ENCODE data around the gene TMPRSS9. TPM values are rescaled to one million over a fixed set of nuclear protein-coding genes. Genes with fewer than 3 reads are reported as not detected.

TMPRSS9 gene
- total and polyA plus RNA-seq, 2 experiments from 2014 or later, result not detected

DNA sequence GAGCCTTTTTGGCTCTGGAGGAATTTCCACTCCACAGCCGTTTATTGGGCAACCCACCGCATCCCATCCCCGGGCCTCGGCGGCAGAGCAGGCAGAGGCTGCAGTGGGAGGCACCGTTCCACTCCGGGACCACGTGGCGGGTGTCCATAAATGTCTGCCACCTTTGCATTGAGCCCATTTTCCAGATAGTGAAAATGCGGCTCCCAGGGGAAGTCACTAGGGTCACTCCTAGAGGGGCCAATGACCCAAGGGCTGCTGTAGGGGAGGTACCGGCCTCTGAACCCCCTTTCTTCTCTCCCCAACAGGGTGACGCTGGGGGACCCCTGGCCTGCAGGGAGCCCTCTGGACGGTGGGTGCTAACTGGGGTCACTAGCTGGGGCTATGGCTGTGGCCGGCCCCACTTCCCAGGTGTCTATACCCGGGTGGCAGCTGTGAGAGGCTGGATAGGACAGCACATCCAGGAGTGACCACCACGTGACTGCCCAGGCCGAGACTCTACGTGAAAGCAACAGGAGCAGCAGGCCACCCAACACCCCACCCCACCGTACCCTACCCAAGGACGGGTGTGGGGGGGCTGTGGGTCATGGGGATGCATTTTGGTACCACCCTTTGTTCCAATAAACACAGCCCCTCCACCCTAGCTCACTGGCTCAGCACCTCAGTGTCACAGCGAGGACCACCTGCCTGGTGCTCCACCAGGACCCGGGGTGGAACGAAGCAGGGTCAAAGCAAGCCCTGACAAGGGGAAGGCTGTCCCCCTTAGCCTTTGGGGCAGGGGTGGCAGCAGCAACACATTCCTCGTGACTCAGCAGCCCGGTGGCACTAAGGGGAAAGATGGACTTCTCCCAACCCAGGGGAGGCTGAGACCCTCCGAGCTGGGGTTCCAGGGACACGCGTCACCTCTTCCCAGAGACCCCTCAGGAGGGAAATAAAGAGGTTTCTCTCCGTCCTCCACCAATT, 65.8 kb downstream of the TMPRSS9 start:
- TF ChIP-seq, protein P1, sequence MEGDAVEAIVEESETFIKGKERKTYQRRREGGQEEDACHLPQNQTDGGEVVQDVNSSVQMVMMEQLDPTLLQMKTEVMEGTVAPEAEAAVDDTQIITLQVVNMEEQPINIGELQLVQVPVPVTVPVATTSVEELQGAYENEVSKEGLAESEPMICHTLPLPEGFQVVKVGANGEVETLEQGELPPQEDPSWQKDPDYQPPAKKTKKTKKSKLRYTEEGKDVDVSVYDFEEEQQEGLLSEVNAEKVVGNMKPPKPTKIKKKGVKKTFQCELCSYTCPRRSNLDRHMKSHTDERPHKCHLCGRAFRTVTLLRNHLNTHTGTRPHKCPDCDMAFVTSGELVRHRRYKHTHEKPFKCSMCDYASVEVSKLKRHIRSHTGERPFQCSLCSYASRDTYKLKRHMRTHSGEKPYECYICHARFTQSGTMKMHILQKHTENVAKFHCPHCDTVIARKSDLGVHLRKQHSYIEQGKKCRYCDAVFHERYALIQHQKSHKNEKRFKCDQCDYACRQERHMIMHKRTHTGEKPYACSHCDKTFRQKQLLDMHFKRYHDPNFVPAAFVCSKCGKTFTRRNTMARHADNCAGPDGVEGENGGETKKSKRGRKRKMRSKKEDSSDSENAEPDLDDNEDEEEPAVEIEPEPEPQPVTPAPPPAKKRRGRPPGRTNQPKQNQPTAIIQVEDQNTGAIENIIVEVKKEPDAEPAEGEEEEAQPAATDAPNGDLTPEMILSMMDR (IDR thresholded peaks at IDR 0.05; ENCODE audit: low read depth, low read length), result no peak
- no peak for DNase-seq (ENCODE audit: low read depth in 1 of 2, low spot score in 1 of 2)
- peaks cover 5% of the 10 kb centered on the region for H3K36me3 ChIP-seq
- H3K27me3 ChIP-seq, result no peaks in the 10 kb centered on the region
- H3K9me3 ChIP-seq (ENCODE audit: low read depth), result no peaks in the 10 kb centered on the region
- H3K4me1 ChIP-seq (ENCODE audit: low read depth), result peaks cover 8% of the 10 kb centered on the region
- no peak overlapping the region for H3K27ac ChIP-seq
- peak overlapping the region; percentile 86 for H3K4me3 ChIP-seq

GRCh38 chr19:2426611-2427428, 66.8 kb downstream of the TMPRSS9 start:
- peak; percentile 42 to 66 for DNase-seq (ENCODE audit: low read depth in 1 of 2, low spot score in 1 of 2)
- TF ChIP-seq, protein P1 (IDR thresholded peaks at IDR 0.05; ENCODE audit: low read depth, low read length), result no peak
- H3K4me3 ChIP-seq, result peak overlapping the region; percentile 86

DNA sequence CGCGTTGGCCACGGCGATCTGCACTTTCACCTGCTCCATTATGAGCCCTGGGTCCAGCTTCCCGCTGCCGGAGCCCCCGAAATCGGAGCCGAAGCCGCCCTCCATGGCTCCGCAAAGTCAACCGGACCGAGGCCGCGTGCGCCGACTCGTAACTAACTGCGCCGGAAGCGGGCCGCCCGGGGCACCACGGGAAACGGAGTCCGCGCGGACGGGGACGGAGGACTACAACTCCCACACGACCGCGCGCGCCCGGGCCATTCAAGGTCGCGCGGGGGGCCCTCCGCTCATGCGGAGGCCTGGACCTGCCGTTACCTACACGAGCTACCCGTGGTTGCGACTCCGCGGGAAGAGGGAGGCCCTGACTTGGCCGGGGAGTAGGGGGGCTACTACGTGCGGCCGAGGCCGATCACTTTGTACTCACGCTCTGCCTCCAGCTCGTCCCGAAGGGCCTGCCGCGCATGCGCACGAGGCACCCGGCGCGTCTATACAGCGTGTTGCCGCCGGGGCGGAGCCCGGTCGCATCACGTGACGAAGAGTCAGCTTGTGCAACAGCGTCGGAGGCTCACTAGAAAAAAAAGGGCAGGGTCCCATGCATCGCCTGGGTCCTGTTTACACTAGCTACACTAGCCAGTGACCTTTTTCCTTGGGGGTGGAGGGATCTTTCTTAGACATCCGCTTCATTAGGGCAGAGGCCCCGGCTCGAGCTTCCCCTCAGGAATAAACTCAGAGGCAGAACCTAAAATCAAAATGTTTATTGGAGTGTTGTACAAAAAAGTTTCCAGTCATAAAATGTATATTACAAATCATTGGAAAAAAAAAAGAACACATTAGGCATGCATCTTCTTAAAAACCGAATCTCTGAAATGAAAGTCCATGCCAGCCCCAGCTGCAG, 67.6 kb downstream of the TMPRSS9 start, which contains the start of gene TIMM13:
TSS of gene TIMM13 (minus strand) at position 158 of the 892 bp plus-strand sequence. CDS start at position 105, 53 bp downstream.
- peak; percentile 97 to 99 for DNase-seq (ENCODE audit: low read depth in 1 of 2, low spot score in 1 of 2)
- peak within 1 kb of the TSS; percentile 98 for H3K27ac ChIP-seq
- H3K4me1 ChIP-seq (ENCODE audit: low read depth), result peaks cover 8% of the 10 kb centered on the region
- peak within 1 kb of the TSS; percentile 86 for H3K4me3 ChIP-seq
- peaks cover 14% of the 10 kb centered on the region for H3K36me3 ChIP-seq
- no peaks in the 10 kb centered on the region for H3K9me3 ChIP-seq (ENCODE audit: low read depth)
- TF ChIP-seq, protein P1 (IDR thresholded peaks at IDR 0.05; ENCODE audit: low read depth, low read length), result no peak
- H3K27me3 ChIP-seq, result no peaks in the 10 kb centered on the region

More at GRCh38 chr19:2426611-2427428, 66.8 kb downstream of the TMPRSS9 start:
- Histone ChIP-seq H3K9me3 (ENCODE audit: low read depth) (no peaks in the 10 kb centered on the region), H3K27ac (peak overlapping the region; percentile 98), H3K36me3 (peaks cover 14% of the 10 kb centered on the region), H3K27me3 (no peaks in the 10 kb centered on the region), H3K4me1 (ENCODE audit: low read depth) (peaks cover 8% of the 10 kb centered on the region)

DNA sequence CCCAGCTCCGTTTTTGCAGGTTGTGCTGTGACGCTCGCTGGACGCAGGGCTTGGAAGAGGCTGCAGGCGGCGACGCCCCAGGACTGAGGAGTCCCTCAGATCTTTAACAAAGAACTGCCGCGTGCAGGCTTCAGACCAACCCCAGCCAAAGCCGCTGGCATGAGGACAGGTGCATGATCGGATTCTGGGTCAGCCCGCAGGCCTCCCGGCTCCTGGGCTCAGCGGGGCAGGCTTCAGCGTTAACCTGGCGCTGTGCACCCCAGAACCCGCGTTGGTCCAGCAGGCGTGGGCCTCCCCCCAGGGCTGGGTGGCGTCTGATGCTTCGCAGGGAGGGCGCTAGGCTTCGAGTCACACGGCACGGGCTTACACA, 68.2 kb downstream of the TMPRSS9 start:
- peaks cover 14% of the 10 kb centered on the region for H3K36me3 ChIP-seq
- peak overlapping the region; percentile 98 for H3K27ac ChIP-seq
- peaks cover 8% of the 10 kb centered on the region for H3K4me1 ChIP-seq (ENCODE audit: low read depth)
- H3K4me3 ChIP-seq, result no peak overlapping the region
- no peaks in the 10 kb centered on the region for H3K9me3 ChIP-seq (ENCODE audit: low read depth)
- peak in 1 of 2 donors; percentile 33 for DNase-seq (ENCODE audit: low read depth in 1 of 2, low spot score in 1 of 2)
- TF ChIP-seq, protein P1 (IDR thresholded peaks at IDR 0.05; ENCODE audit: low read depth, low read length), result no peak
- H3K27me3 ChIP-seq, result no peaks in the 10 kb centered on the region

Data from cardiac muscle cell (in vitro differentiated cells and primary cell).